ENCODE results near the gene MPLKIP. TPM values are rescaled to one million over a fixed set of nuclear protein-coding genes. Genes with fewer than 3 reads are reported as not detected.
"Not testable (repeated sequence)": the region's sequence is repeated elsewhere in the genome, so short reads cannot be mapped to it uniquely, and the experiment has no call there.

Gene MPLKIP
- total and polyA plus RNA-seq, 8 donors, result 3.1 to 68.3 (median 39.6) TPM

DNA sequence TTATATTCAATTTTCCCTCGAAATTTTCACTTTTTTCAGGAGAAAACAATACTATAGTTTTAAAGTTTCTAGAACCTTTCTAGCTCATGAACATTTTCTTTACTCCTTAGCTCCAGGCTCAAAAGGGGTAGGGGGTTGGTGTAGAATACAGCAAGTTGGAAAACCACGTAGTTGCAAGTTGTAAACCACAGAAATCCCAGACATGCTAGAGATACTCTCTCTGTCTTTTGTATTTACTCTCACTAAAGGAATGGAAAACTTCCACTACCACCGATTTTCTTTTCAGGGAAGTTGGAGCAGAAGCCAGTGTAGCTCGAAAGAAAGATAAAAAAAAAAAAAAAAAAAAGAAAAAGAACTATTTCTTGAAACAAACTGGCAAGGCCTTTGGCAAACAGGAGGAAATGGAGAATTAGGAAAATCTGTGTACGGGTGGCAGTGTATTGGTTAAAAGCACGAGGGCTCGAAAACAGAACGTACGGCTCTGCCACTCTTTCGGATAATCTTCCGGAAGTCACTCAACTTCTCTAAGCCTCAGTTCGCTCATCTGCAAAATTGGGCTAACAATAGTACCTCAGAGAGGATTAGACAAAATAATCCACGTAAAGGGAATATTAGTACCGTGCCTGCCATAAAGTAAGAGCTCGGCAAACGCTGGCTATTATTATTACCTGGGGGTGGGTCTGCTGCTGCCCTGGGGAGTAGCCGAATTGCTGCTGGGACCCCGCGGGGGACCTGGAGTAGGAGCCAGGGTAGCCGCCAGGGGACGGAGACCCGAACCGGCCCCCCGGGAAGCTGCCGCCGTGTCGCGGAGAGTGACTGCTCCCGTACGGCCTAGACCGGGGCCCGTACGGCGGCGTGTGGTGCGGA is 628 bp downstream of the MPLKIP start:
- TF ChIP-seq, protein P1, sequence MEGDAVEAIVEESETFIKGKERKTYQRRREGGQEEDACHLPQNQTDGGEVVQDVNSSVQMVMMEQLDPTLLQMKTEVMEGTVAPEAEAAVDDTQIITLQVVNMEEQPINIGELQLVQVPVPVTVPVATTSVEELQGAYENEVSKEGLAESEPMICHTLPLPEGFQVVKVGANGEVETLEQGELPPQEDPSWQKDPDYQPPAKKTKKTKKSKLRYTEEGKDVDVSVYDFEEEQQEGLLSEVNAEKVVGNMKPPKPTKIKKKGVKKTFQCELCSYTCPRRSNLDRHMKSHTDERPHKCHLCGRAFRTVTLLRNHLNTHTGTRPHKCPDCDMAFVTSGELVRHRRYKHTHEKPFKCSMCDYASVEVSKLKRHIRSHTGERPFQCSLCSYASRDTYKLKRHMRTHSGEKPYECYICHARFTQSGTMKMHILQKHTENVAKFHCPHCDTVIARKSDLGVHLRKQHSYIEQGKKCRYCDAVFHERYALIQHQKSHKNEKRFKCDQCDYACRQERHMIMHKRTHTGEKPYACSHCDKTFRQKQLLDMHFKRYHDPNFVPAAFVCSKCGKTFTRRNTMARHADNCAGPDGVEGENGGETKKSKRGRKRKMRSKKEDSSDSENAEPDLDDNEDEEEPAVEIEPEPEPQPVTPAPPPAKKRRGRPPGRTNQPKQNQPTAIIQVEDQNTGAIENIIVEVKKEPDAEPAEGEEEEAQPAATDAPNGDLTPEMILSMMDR (IDR thresholded peaks at IDR 0.05), result no peak
- TF ChIP-seq EP300 (IDR thresholded peaks at IDR 0.05) (no peak), POLR2AphosphoS5 (IDR thresholded peaks at IDR 0.05) (no peak), POLR2A (IDR thresholded peaks at IDR 0.05) (no peak)
- H3K4me3 ChIP-seq, result peak overlapping the region; percentile 89 to 95 (median 91)
- H3K4me1 ChIP-seq, result peaks cover 5 to 41% (median 26%) of the 10 kb centered on the region in 4 donors
- H3K36me3 ChIP-seq, result no peaks in the 10 kb centered on the region
- 1 to 2% (median 1%) methylated on average over 19 to 36 of the region's 36 CpGs for WGBS, 5 donors
- peak overlapping the region; percentile 90 to 96 (median 93) for H3K27ac ChIP-seq
- H3K27me3 ChIP-seq, result no peaks in the 10 kb centered on the region
- no peaks in the 10 kb centered on the region for H3K9me3 ChIP-seq
- DNase-seq, result peak in 1 of 2 donors; percentile 53
- intact Hi-C loops (cut with DNase I; ENCODE audit: low total_unique reads), result loop anchor here (10.0 kb wide), 1 partner anchor 189 kb away; no protein-coding TSS in a partner anchor

DNA sequence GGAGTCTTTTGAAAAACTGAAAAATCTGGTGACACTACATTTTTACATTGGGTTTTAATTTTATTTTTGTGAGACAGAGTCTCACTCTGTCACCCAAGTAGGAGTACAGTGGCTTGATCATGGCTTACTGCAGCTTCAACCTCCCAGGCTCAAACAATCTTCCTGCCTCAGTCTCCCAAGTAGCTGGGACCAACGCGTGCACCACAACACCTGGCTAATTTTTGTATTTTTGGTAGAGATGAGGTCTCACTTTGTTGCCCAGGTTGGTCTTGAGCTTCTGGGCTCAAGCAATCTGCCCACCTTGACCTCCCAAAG is 11.5 kb downstream of the MPLKIP start:
- H3K27ac ChIP-seq, result no peak overlapping the region
- no peaks in the 10 kb centered on the region for H3K9me3 ChIP-seq
- WGBS, 5 donors, result 95 to 99% (median 96%) methylated on average over 2 of the region's 2 CpGs
- TF ChIP-seq EP300 (IDR thresholded peaks at IDR 0.05) (no peak), POLR2AphosphoS5 (IDR thresholded peaks at IDR 0.05) (no peak), POLR2A (IDR thresholded peaks at IDR 0.05) (no peak)
- TF ChIP-seq, protein P1 (IDR thresholded peaks at IDR 0.05), result no peak
- H3K27me3 ChIP-seq, result no peaks in the 10 kb centered on the region
- DNase-seq, result no peak
- peaks cover 0 to 2% (median 0%) of the 10 kb centered on the region in 4 donors for H3K4me1 ChIP-seq
- H3K36me3 ChIP-seq, result no peaks in the 10 kb centered on the region
- H3K4me3 ChIP-seq, result no peak overlapping the region
- intact Hi-C loops (cut with DNase I; ENCODE audit: low total_unique reads), result no loop called here

DNA sequence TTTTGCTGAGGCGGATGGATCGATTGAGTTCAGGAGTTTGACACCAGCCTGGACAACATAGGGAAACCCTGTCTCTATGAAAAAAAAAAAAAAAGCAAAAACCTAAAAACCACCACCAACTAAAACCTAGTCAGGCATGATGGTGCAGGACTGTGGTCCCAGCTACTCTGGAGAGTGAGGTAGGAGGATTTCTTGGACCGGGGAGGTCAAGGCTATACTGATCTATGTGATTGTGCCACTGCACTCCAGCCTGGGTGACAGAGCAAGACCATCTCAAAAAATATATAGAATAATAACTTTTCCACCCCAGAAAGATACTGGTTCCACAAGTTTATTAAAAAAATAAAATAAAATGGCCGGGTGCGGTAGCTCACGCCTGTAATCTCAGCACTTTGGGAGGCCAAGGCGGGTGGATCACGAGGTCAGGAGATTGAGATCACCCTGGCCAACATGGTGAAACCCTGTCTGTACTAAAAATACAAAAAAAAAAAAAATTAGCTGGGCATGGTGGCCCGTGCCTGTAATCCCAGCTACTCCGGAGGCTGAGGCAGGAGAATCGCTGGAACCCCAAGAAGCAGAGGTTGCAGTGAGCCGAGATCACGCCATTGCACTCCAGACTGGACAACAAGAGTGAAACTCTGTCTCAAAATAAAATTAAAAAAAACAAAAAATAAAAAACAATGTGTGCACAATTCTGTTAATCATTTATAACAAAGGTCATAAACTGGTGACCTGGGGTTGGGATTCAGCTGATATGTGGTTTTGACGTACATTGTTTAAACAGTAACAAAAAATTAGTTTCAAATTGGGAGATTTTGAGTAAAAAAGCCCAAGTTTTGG is 12.1 kb downstream of the MPLKIP start:
- H3K4me1 ChIP-seq; H3K9me3 ChIP-seq; H3K36me3 ChIP-seq; H3K4me3 ChIP-seq; H3K27me3 ChIP-seq; DNase-seq; H3K27ac ChIP-seq; intact Hi-C loops (cut with DNase I; ENCODE audit: low total_unique reads): not testable (repeated sequence)
- WGBS, 5 donors, result 86 to 90% (median 89%) methylated on average over 14 of the region's 14 CpGs

DNA sequence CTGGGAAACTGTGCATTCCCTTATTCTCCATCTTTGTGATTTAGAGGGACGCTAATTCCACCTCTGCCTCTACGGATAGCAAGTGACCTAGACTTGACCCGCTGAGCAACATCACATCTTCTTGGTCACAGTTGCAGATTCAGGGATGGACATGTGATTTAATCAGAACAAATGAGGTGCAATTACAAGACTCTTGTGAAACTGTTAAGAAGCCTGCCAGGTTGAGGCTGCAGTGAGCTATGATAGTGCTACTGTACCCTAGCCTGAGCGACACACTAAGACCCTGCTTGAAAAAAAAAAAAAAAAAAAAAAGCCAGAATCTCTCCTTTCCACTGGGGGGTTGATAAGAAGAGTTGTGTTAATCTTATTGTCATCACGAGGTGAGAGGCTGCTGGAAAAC is 14.4 kb downstream of the MPLKIP start:
- Histone ChIP-seq H3K4me3 (no peak overlapping the region), H3K36me3 (no peaks in the 10 kb centered on the region), H3K4me1 (no peaks in the 10 kb centered on the region), H3K27ac (no peak overlapping the region), H3K9me3 (no peaks in the 10 kb centered on the region), H3K27me3 (no peaks in the 10 kb centered on the region)
- TF ChIP-seq POLR2A (IDR thresholded peaks at IDR 0.05), result no peak
- TF ChIP-seq, protein P1 (IDR thresholded peaks at IDR 0.05), result no peak
- no peak for TF ChIP-seq POLR2AphosphoS5 (IDR thresholded peaks at IDR 0.05)
- TF ChIP-seq EP300 (IDR thresholded peaks at IDR 0.05), result no peak
- intact Hi-C loops (cut with DNase I; ENCODE audit: low total_unique reads), result no loop called here
- WGBS, 5 donors, result 78 to 85% (median 81%) methylated on average over 5 of the region's 5 CpGs
- DNase-seq, result no peak

DNA sequence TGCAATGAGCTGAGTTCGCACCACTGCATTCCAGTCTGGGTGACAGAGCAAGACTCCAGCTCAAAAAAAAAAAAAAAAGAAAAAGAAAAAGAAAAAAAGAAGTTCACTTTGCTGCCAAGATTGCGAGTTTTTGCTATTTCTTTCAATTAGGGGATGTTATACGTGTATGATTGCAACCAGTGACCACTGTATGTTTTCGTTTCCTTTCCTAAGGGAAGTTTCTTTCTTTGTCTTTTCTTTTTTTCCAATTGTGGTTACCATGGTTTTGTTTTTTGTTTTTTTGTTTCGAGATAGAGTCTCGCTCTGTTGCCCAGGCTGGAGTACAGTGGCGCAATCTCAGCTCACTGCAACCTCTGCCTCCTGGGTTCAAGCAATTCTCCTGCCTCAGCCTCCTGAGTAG is 16.2 kb downstream of the MPLKIP start:
- H3K27me3 ChIP-seq; H3K4me3 ChIP-seq; H3K4me1 ChIP-seq; H3K27ac ChIP-seq; H3K36me3 ChIP-seq; H3K9me3 ChIP-seq; DNase-seq; intact Hi-C loops (cut with DNase I; ENCODE audit: low total_unique reads): not testable (repeated sequence)
- WGBS, 5 donors, result 71 to 90% (median 87%) methylated on average over 7 of the region's 7 CpGs

DNA sequence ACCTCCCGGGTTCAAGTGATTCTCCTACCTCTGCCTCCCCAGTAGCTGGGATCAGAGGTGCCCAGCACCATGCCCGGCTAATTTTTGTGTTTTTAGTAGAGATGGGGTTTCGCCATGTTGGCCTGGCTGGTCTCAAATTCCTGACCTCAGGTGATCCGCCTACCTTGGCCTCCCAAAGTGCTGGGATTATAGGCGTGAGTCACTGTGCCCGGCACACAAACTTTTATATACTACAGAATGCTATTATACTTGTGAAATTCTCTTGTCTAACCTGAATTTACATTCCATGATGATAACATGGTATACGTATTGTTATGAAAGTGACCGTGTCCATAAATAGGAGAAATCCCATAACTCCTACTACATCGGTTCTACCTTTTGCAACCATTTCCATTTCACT is 17.2 kb downstream of the MPLKIP start:
- DNase-seq; H3K27ac ChIP-seq; H3K27me3 ChIP-seq; H3K4me3 ChIP-seq; H3K4me1 ChIP-seq; H3K9me3 ChIP-seq; H3K36me3 ChIP-seq; intact Hi-C loops (cut with DNase I; ENCODE audit: low total_unique reads): not testable (repeated sequence)
- 81 to 95% (median 89%) methylated on average over 9 of the region's 9 CpGs for WGBS, 5 donors

Data from stomach (tissue), 9 donors.